DOHH2 (cell line): ENCODE results near the gene GRK6.

ENCODE experiments used
- CTCF ChIP-seq: fragments of 200-600 bp; sonication (generic); IDR thresholded peaks from one replicate; pipeline ENCODE4 v1.5.1; 2014; ENCODE audit warnings: antibody characterized with exemption, mild to moderate bottlenecking, low read depth, low read length; ENCODE audit not compliant: poor library complexity, severe bottlenecking
- EZH2phosphoT487 ChIP-seq: fragments of 200-600 bp; sonication (generic); IDR thresholded peaks from 2 replicates; pipeline ENCODE4 v1.6.1; 2017; ENCODE audit warnings: borderline replicate concordance, mild to moderate bottlenecking, antibody characterized with exemption, low read length, moderate library complexity, mixed read lengths

- TF ChIP-seq CTCF (no peak), EZH2phosphoT487 (no peak)
These were observed 5.2 kb upstream of the GRK6 start for GRCh38 chr5:177421062-177421798.
